Osteocyte (in vitro differentiated cells): Measurements from ENCODE around the gene CUBN. TPM values are rescaled to one million over a fixed set of nuclear protein-coding genes. Genes with fewer than 3 reads are reported as not detected.

Experiments
- DNase-seq: peaks from one replicate; pipeline ENCODE4 v3.0.0; 2021; ENCODE audit warnings: mixed read lengths; ENCODE audit not compliant: unreplicated experiment; ENCODE audit errors: extremely low spot score
- H3K27ac Mint-ChIP-seq: one replicate; pipeline ENCODE4 v1.8.0; 2021; ENCODE audit warnings: mild to moderate bottlenecking, mixed read lengths; ENCODE audit not compliant: unreplicated experiment
- H3K27me3 Mint-ChIP-seq: one replicate; pipeline ENCODE4 v1.8.0; 2021; ENCODE audit warnings: mixed read lengths; ENCODE audit not compliant: unreplicated experiment
- H3K36me3 Mint-ChIP-seq: one replicate; pipeline ENCODE4 v1.8.0; 2021; ENCODE audit warnings: mixed read lengths; ENCODE audit not compliant: unreplicated experiment
- H3K4me1 Mint-ChIP-seq: one replicate; pipeline ENCODE4 v1.8.0; 2021; ENCODE audit warnings: mixed read lengths; ENCODE audit not compliant: unreplicated experiment
- H3K4me3 Mint-ChIP-seq: one replicate; pipeline ENCODE4 v1.8.0; 2021; ENCODE audit warnings: mild to moderate bottlenecking, moderate library complexity, mixed read lengths; ENCODE audit not compliant: unreplicated experiment
- H3K9me3 Mint-ChIP-seq: one replicate; pipeline ENCODE4 v1.8.0; 2021; ENCODE audit warnings: mixed read lengths; ENCODE audit not compliant: unreplicated experiment
- CTCF ChIP-seq: fragments of 200-600 bp; sonication (generic); IDR thresholded peaks from 2 replicates; pipeline ENCODE4 v1.5.0; 2021; ENCODE audit warnings: antibody characterized with exemption, mild to moderate bottlenecking, moderate library complexity
- total RNA-seq: library from RNA; stranded (reverse); gene quantifications from 2 replicates; pipeline ENCODE4 v1.2.1, GENCODE V29; 2021

Gene CUBN
- total RNA-seq, 1 donor from 2014 or later, result 1.4 TPM

GRCh38 chr10:17053061-17053460 lies 76.5 kb downstream of the CUBN start:
- H3K36me3 Mint-ChIP-seq, result peaks cover 6% of the 10 kb centered on the region
- no peak for DNase-seq
- H3K27me3 Mint-ChIP-seq, result no peaks in the 10 kb centered on the region
- TF ChIP-seq CTCF, result no peak
- H3K4me1 Mint-ChIP-seq, result peaks cover 23% of the 10 kb centered on the region
- no peak overlapping the region for H3K27ac Mint-ChIP-seq
- H3K4me3 Mint-ChIP-seq, result no peak overlapping the region
- peaks cover 20% of the 10 kb centered on the region for H3K9me3 Mint-ChIP-seq

- Mint-ChIP-seq H3K27me3 (no peaks in the 10 kb centered on the region), H3K36me3 (peaks cover 6% of the 10 kb centered on the region), H3K4me3 (no peak overlapping the region), H3K27ac (no peak overlapping the region), H3K4me1 (peaks cover 14% of the 10 kb centered on the region), H3K9me3 (peaks cover 20% of the 10 kb centered on the region)
- DNase-seq, result no peak
- TF ChIP-seq CTCF, result no peak
These were observed 77.8 kb downstream of the CUBN start for GRCh38 chr10:17051851-17052250.

- TF ChIP-seq CTCF, result no peak
- Mint-ChIP-seq H3K9me3 (peaks cover 20% of the 10 kb centered on the region), H3K4me1 (no peaks in the 10 kb centered on the region), H3K4me3 (no peak overlapping the region), H3K36me3 (peaks cover 6% of the 10 kb centered on the region), H3K27me3 (no peaks in the 10 kb centered on the region), H3K27ac (no peak overlapping the region)
- no peak for DNase-seq
These were observed 80.4 kb downstream of the CUBN start for GRCh38 chr10:17049195-17049594.

GRCh38 chr10:17047908-17048307 lies 81.7 kb downstream of the CUBN start:
- Mint-ChIP-seq H3K27ac (no peak overlapping the region), H3K27me3 (no peaks in the 10 kb centered on the region), H3K4me3 (no peak overlapping the region), H3K9me3 (peaks cover 14% of the 10 kb centered on the region), H3K4me1 (no peaks in the 10 kb centered on the region), H3K36me3 (peaks cover 6% of the 10 kb centered on the region)
- no peak for DNase-seq
- no peak for TF ChIP-seq CTCF

GRCh38 chr10:17046989-17047388 lies 82.6 kb downstream of the CUBN start:
- Mint-ChIP-seq H3K27ac (no peak overlapping the region), H3K36me3 (peaks cover 5% of the 10 kb centered on the region), H3K9me3 (peaks cover 12% of the 10 kb centered on the region), H3K27me3 (no peaks in the 10 kb centered on the region), H3K4me1 (no peaks in the 10 kb centered on the region), H3K4me3 (no peak overlapping the region)
- TF ChIP-seq CTCF, result no peak
- DNase-seq, result no peak
